Measurements from ENCODE around the gene ADIPOQ.
"Not testable (repeated sequence)": the region's sequence is repeated elsewhere in the genome, so short reads cannot be mapped to it uniquely, and the experiment has no call there.

Gene ADIPOQ

DNA sequence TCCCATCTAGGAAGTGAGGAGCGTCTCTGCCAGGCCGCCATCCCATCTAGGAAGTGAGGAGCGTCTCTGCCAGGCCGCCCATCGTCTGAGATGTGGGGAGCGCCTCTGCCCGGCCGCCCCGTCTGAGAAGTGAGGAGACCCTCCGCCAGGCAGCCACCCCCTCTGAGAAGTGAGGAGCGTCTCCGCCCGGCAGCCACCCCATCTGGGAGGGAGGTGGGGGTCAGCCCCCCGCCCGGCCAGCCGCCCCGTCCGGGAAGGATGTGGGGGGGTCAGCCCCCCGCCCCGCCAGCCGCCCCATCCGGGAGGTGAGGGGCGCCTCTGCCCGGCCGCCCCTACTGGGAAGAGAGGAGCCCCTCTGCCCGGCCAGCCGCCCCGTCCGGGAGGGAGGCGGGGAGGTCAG is 31.3 kb downstream of the ADIPOQ start:
- not testable (repeated sequence) for DNase-seq

DNA sequence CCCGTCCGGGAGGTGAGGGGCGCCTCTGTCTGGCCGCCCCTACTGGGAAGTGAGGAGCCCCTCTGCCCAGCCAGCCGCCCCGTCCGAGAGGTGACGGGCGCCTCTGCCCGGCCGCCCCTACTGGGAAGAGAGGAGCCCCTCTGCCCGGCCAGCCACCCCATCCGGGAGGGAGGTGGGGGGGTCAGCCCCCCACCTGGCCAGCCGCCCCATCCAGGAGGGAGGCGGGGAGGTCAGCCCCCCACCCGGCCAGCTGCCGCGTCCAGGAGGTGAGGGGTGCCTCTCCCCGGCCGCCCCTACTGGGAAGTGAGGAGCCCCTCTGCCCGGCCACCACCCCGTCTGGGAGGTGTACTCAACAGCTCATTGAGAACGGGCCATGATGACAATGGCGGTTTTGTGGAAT is 31.7 kb downstream of the ADIPOQ start:
- not testable (repeated sequence) for DNase-seq

GRCh38 chr3:186874841-186875240 is 32.3 kb downstream of the ADIPOQ start:
- DNase-seq, result not testable (repeated sequence)

GRCh38 chr3:186875708-186876107 is 33.2 kb downstream of the ADIPOQ start:
- no peak for DNase-seq

- DNase-seq, result no peak
Observed at GRCh38 chr3:186879781-186880180, 37.3 kb downstream of the ADIPOQ start.

DNA sequence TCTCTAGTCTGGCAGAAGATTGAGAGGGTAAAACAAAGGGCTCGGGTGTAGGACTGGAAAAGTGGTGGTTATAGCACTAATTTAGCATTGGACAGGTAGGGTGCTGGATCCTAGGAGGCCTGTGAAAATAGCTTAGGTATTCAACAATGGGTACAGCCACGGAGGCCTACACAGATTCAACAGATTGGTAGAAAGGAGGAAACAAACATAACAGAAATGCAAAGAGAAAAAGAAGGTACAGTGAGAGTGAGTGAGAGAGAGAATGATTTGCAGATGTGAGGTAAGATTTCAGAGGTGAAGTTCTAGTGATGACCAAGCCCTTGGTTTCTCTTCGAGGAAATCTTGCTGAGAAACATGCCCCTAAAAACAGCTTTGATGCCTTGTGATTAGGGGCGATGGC is 37.9 kb downstream of the ADIPOQ start:
- no peak for DNase-seq

GRCh38 chr3:186882150-186882524 is 39.6 kb downstream of the ADIPOQ start:
- DNase-seq, result no peak

DNA sequence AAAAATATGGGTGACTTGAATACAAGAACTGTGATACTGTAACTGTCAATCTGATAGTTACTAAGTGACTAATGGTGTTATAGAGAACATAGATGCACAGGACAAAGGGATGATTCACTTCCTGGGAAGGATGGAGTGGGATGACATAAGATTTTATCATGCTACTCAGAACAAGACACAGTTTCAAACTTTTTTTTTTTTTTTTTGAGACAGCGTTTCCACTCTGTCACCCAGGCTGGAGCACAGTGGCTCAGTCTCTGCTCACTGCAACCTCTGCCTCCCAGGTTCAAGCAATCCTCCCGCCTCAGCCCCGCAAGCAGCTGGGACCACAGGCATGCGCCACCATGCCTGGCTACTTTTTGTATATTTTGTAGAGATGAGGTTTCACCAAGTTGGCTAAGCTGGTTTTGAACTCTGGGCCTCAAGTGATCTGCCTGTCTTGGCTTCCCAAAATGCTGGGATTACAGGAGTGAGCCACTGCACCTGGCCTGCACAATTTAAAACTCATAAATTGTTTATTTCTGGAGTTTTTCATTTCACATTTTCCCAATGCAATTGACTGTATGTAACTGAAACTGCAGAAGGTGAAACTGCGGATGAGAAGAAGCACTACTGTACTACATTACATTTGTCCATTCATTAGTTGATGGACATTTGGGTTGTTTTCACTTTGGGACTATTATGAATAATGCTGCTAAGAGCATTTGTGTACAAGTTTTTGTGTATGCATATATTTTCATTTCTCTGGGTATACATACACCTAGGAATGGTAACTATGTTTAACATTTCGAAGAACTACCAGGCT is 40.6 kb downstream of the ADIPOQ start:
- no peak for DNase-seq

GRCh38 chr3:186883686-186884058 is 41.2 kb downstream of the ADIPOQ start:
- DNase-seq, result no peak

GRCh38 chr3:186884868-186885267 is 42.4 kb downstream of the ADIPOQ start:
- not testable (repeated sequence) for DNase-seq

GRCh38 chr3:186886202-186886981 is 43.9 kb downstream of the ADIPOQ start:
- DNase-seq, result no peak

DNA sequence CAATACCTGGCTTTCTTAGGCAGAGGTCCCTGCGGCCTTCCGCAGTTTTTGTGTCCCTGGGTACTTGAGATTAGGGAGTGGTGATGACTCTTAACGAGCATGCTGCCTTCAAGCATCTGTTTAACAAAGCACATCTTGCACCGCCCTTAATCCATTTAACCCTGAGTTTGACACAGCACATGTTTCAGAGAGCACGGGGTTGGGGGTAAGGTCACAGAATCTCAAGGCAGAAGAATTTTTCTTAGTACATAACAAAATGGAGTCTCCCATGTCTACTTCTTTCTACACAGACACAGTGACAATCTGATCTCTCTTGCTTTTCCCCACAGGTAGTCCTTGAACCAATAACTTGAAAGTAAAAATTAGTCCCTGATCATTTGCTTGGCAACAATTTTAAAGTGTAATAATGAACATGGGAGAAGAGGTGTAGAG is 45.0 kb downstream of the ADIPOQ start:
- DNase-seq, result not testable (repeated sequence)

GRCh38 chr3:186888569-186888968 is 46.1 kb downstream of the ADIPOQ start:
- DNase-seq, result no peak

DNA sequence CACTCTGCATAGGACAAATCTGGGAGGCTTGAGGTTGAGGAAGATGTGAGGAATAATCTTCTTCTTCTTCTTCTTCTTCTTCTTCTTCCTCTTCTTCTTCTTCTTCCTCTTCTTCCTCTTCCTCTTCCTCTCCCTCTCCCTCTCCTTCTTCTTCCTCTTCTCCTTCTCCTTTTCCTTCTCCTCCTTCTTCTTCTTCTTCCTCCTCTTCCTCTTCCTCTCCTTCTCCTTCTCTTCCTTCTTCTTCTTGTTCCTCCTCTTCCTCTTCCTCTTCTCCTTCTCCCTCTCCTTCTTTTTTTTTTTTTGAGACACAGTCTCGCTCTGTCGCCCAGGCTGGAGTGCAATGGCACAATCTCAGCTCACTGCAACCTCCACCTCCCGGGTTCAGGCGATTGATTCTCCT is 47.2 kb downstream of the ADIPOQ start:
- not testable (repeated sequence) for DNase-seq

- no peak for DNase-seq
Observed at GRCh38 chr3:186890911-186891310, 48.4 kb downstream of the ADIPOQ start.

DNA sequence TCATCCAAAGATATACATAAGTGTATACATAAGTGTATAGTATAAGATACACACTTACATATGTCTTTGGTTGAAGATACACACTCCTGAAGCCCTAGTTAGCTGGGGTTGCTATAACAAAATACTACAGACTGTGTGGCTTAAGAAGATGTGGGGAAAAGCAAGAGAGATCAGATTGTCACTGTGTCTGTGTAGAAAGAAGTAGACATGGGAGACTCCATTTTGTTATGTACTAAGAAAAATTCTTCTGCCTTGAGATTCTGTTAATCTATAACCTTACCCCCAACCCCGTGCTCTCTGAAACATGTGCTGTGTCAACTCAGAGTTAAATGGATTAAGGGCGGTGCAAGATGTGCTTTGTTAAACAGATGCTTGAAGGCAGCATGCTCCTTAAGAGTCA is 50.6 kb downstream of the ADIPOQ start:
- DNase-seq, result not testable (repeated sequence)

DNA sequence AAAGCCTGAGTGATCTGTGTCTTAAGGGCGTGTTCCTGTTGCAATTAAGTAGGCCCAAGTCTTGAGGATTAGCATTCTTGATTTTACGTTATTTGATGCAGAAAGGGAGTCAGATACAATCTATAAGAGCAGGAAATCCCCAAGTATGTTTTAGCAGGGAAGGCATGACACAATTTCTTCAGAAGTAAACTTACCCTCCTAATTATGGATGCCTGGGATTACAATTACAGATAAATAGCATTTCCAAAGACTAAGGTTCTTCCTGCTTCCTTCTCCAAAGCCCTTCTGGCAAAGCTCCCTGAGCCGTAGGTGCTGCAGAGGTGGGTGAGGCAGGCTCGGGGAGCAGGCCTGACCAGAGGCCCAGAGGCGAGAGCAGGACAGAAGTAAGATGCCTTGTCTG is 52.9 kb downstream of the ADIPOQ start:
- DNase-seq, result no peak

- DNase-seq, result no peak
Observed at GRCh38 chr3:186896006-186896405, 53.5 kb downstream of the ADIPOQ start.

DNA sequence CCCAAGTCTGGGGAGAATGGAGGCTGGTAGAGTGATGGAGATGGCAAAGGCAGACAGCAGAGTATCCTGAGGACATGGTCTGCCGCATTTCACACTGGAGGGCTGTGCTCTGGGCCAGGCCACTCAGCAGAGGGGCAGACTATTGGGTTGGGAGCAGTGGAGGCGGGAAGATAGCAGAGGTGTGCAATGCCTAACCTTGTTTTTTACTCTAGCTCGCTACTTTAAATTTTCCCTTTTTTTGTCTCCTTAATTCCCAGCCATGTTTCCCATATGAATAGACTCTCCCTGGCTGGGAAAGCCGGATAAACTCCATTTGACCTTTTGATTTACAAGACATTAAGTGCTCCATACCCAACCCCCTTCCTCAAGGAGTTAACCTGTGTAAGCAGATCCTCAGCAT is 54.4 kb downstream of the ADIPOQ start:
- no peak for DNase-seq

DNA sequence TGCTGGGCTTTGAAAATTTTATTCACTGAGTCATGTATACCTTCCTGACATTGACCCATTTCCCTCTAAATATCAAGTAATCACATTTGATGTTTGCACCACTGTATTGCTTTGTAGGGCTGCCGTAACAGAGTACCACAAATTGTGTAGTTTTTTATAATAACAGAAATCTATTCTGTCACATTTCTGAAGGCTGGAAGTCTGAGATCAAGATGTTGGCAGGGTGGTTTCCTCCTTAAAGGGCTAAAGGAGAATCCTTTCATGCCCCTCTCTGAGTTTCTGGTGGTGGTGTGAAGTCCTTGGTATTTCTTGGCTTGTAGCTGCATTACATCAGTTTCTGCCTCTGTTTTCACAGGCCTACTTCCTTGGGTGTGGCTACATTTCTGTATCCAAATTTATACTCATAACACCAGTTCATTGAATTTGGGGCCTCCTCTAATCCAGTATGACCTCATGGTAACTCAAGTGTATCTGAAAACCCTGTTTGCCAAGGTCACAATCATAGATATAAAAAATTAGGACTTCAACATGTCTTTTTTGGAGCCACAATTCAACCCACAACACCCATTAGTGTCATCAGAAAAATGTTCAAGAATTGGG is 58.7 kb downstream of the ADIPOQ start:
- DNase-seq, result no peak

DNA sequence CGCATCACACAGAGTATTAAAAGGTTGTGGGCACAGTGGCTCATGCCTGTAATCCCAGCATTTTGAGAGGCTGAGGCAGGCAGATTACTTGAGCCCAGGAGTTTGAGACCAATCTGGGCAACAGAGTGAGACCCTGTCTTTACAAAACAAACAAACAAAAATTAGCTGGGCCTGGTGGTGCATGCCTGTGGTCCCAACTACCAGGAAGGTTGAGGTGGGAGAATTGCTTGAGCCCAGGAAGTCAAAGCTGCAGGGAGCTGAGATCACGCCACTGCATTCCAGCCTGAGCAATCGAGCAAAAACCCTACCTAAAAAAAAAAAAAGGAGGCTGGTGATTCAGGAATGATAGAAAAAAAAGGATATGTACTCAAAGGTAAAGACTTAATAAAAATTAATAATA is 59.6 kb downstream of the ADIPOQ start:
- DNase-seq, result no peak

DNA sequence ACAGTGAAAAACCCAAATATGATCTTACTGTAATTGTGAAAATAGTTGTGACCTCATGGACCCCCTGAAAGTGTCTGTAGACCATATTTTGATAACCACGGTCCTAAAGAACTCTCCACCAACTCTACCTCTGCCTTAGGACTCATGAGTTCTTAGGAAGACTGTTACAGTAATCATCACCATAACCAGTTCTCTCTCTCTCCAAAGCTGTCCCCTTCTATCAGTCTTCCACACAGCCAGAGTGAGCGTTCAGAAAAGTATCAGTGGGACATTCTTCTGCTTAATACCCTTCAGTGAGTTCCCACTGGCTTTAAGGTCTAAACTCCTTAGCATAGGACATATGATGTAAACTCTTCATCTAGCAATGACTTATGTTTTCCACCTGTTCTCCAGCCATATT is 60.2 kb downstream of the ADIPOQ start:
- no peak for DNase-seq

GRCh38 chr3:186903676-186904075 is 61.2 kb downstream of the ADIPOQ start:
- DNase-seq, result not testable (repeated sequence)

DNA sequence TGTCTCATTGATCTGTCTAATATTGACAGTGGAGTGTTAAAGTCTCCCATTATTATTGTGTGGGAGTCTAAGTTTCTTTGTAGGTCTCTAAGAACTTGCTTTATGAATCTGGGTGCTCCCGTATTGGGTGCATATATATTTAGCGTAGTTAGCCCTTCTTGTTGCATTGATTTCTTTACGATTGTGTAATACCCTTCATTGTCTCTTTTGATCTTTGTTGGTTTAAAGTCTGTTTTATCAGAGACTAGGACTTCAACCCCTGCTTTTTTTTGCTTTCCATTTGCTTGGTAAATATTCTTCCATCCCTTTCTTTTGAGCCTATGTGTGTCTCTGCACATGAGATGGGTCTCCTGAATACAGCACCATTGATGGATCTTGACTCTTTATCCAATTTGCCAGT is 64.6 kb downstream of the ADIPOQ start:
- DNase-seq, result not testable (repeated sequence)
